ENCODE measurements around the gene FBP1. TPM values are rescaled to one million over a fixed set of nuclear protein-coding genes. Genes with fewer than 3 reads are reported as not detected.

The FBP1 gene
- not detected in 2 replicates for total RNA-seq

DNA sequence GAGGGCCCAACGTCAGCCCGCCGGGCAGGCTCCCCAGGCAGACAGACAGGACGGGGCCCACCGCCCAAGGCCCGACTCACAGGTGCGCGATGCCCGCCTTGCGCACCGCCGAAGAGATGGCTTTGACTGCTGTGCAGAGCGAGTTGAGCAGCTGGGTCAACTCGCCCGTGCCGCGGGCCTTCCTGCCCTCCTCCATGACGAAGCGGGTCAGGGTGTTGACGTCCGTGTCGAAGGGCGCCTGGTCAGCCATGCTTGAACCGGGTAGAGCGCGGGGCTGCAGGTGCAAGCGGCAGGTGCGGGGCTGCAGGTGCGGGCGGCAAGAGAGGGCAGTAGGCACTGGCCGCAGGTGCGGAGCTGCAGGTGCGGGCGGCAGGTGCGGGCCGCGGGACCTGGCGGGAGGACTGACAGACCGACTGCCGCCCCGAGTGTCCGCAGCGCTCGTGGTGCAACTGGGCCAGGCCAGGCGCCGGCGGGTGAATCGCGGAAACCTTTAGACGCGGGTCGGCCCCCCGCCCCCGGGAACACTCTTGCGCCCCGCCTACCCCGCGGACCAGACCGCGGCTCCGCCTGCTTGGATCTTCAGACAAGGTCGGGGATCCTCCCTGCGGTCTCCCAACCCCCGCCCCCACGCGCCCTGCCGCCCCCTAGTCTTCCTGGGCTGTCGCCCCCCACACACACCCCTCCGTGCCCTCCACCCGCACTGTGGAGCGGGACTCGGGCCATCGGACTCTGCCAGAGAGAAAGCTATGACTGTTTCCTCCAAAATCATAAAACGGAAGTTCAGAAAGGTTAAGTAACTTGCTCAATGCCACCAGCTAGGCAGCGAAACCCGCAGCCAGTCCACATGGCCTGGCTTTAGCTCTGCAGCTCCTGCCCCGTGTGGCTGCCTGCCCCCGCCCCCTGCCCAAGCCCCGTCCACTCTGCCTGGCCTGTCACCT lies at the start of gene FBP1:
Gene FBP1 (minus strand): TSS at position 458 of the 938 bp plus-strand sequence. CDS start 208 bp downstream, at position 250.

DNA sequence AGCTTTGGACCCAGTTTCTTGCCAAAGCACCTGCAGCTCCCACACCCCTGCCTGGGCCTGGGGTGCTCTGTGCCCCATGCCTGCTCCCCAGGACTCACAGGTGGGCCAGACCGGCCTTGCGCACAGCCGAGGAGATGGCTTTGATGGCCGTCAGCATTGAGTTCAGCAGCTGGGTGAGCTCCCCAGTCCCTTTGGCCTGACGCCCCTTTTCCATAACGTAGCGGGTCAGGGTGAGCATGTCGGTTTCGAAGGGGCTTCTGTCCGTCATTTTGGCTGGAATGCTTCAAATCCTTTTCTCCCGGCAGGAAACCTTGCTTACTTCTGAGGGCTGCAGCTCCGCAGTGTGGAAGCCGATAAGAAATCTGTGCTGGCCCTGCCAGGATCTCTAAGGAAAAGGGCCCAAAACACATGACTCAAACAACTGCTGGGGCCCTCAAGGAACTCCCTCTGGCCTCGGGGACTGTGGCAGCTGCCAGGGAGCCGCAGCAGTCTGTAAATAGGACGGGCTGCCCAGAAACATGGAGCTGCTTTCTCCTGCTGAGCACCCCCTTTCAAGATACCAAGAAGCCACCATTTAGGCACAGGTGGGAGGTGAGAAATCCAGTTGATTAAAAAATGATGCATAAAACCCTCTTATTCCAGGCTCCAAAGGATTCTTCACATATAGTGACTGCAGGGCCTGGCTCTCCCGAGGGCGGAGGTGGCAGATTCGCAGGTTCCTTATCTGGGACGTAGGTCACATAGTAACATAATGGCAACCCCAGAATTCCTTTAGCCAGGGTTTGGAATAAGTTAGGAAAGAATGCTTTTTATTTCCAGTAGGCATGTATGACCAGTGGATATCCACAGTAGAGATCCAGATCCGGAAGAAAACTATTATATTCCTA lies 45.6 kb downstream of the FBP1 start, which contains the start of gene FBP2:
Gene FBP2 (minus strand): TSS at position 366 of the 887 bp plus-strand sequence. CDS start 98 bp downstream, at position 268.

DNA sequence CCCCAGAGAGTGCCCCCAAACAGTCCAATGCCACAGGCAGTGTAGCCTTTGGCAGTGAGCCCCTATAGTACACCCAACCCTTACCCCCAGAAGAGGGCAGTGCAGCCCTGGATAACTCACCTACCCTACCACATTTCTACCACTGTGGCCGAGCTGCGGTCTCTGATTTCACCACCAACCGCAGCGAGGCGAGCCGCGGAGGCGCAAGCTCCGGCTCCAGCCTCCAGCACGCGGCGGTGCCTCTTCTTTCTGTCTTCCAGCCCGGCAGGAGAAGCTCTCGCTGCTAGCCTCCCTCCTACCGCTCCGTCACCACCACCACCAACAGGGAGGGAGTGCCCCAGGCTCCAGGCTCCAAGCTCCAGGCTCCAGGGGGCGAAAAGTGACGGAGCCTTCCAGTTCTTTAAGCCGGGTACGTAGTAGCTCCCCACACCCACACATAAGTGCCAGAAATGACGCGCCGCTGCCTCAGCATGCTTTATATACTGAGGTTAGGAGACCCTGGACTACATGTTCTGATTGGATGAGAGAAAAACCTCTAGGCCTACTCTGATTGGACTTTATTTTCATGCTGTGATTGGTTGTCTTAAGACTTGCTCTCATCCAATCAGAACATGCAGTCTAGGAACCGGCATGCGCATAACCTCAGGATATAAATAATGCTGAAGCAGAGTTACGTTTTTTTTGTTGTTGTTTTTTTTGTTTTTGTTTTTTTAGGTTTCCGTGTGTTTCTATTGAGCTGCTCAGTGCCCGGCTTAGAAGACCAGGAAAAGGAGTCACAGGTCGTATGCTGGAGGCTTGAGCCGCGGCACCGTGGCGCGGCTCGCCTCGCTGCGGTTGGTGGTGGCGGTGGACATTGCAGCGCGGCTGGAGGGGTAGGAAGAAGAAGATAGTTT lies 84.6 kb downstream of the FBP1 start, which contains the start of gene PCAT7:
Gene PCAT7 (plus strand): TSS at position 645 of the 893 bp plus-strand sequence.

Other genes with a start within 250 kb of the FBP1 start
- 0.66 and 1.0 TPM in 2 replicates for gene PCAT7, start 84.4 kb downstream of the FBP1 start, total RNA-seq
- gene FBP2, start 45.7 kb downstream of the FBP1 start, total RNA-seq = not detected in 2 replicates
- gene AOPEP, start 87.2 kb upstream of the FBP1 start, total RNA-seq = 37.2 and 66.0 TPM in 2 replicates